ENCODE measurements around the gene KIAA1210. TPM values are rescaled to one million over a fixed set of nuclear protein-coding genes. Genes with fewer than 3 reads are reported as not detected.

The KIAA1210 gene
- total and polyA plus RNA-seq, 2 of the 8 experiments (the other 6 are each of a cell fraction or from before 2014, with no cell fraction given), result 0.02 TPM; not detected in 1

GRCh38 chrX:119156241-119156640, 28.6 kb upstream of the KIAA1210 start:
- H3K9ac ChIP-seq (replicated peaks in 1 of 4; ENCODE audit: extremely low read depth in 1 of 4, low read depth in 3 of 4, low read length in 3 of 4), result no peak overlapping the region
- WGBS, 2 experiments (ENCODE audit: extremely low coverage in 1 of 2, insufficient coverage in 1 of 2, insufficient read length in 1 of 2, insufficient replicate concordance in 2 of 2, low coverage in 1 of 2, low lambda C conversion rate in 2 of 2, missing lambda C conversion rate in 1 of 2), result no CpG with 5 or more reads among the region's 1 CpG
- no peak overlapping the region for H4K5ac ChIP-seq (ENCODE audit: insufficient read length, low read depth, low read length)

More at GRCh38 chrX:119156241-119156640, 28.6 kb upstream of the KIAA1210 start:
- H3K23ac ChIP-seq (ENCODE audit: insufficient read length), result no peak overlapping the region
- no peak overlapping the region for H3K4me3 ChIP-seq (ENCODE audit: extremely low read depth in 1 of 4, insufficient read depth in 2 of 4, low read depth in 3 of 4, low read length in 4 of 4)
- ChIA-PET POLR2A (ENCODE audit: partially characterized antibody) (no interaction called here), CTCF (ENCODE audit: partially characterized antibody) (interaction anchor here (1.5 kb wide), 1 partner anchor 65 kb away, joined by 3 read pairs; no protein-coding TSS in a partner anchor)
- no peak overlapping the region for H3K56ac ChIP-seq (replicated peaks; ENCODE audit: insufficient read length, low read depth, low read length)
- H4K8ac ChIP-seq (ENCODE audit: extremely low read depth, insufficient read depth, low read length), result no peak overlapping the region
- no peaks in the 10 kb centered on the region for H3K36me3 ChIP-seq (ENCODE audit: control insufficient read depth in 2 of 4, insufficient read depth in 4 of 4, low read length in 3 of 4)
- H3K4me2 ChIP-seq (ENCODE audit: insufficient read depth in 1 of 2, low read depth in 2 of 2, low read length in 2 of 2), result no peak overlapping the region
- H2BK20ac ChIP-seq (ENCODE audit: low read length), result no peak overlapping the region
- no peaks in the 10 kb centered on the region for H4K20me1 ChIP-seq (replicated peaks in 1 of 2; ENCODE audit: control insufficient read depth in 1 of 2, insufficient read depth in 2 of 2, low read length in 2 of 2)
- FAIRE-seq (no peak), DNase-seq (ENCODE audit: low read depth in 1 of 2, low spot score in 2 of 2) (no peak)
- no peak overlapping the region for H2AK5ac ChIP-seq (ENCODE audit: low read depth, low read length)
- no peak overlapping the region for H3K27ac ChIP-seq (ENCODE audit: low read depth, low read length)
- no peak overlapping the region for H2BK12ac ChIP-seq (ENCODE audit: low read depth, low read length)
- no peaks in the 10 kb centered on the region for H3K4me1 ChIP-seq (replicated peaks in 1 of 4; ENCODE audit: control insufficient read depth in 3 of 4, insufficient read depth in 4 of 4, low read length in 3 of 4)
- H3K4ac ChIP-seq (replicated peaks; ENCODE audit: insufficient read length, low read depth, low read length), result no peak overlapping the region
- H2AFZ ChIP-seq (ENCODE audit: low read length), result no peak overlapping the region
- no peak overlapping the region for H2BK5ac ChIP-seq (ENCODE audit: low read depth, low read length)
- H3K23me2 ChIP-seq (ENCODE audit: low read depth, low read length), result no peaks in the 10 kb centered on the region
- no peaks in the 10 kb centered on the region for H3K79me1 ChIP-seq (ENCODE audit: low read depth, low read length)
- no peak overlapping the region for H3K14ac ChIP-seq (ENCODE audit: insufficient read length)
- H3K9me3 ChIP-seq (ENCODE audit: insufficient read depth in 2 of 2, low read depth in 1 of 2, low read length in 1 of 2), result no peaks in the 10 kb centered on the region
- H4K91ac ChIP-seq (replicated peaks; ENCODE audit: insufficient read length, low read length), result no peak overlapping the region
- H3K27me3 ChIP-seq (replicated peaks in 1 of 4; ENCODE audit: control insufficient read depth in 3 of 4, extremely low read depth in 1 of 4, insufficient read depth in 3 of 4, low read length in 3 of 4), result no peaks in the 10 kb centered on the region; a peak in 1 of 7 replicates
- no peak overlapping the region for H2BK15ac ChIP-seq (ENCODE audit: low read length)
- H2BK120ac ChIP-seq (replicated peaks; ENCODE audit: low read depth, low read length), result no peak overlapping the region
- H3K18ac ChIP-seq (ENCODE audit: extremely low read depth, low read length), result no peak overlapping the region
- no peaks in the 10 kb centered on the region for H3K79me2 ChIP-seq (ENCODE audit: control insufficient read depth in 1 of 2, insufficient read depth in 2 of 2, low read length in 2 of 2)
- TF ChIP-seq FOSL1 (IDR thresholded peaks at IDR 0.05; ENCODE audit: insufficient read depth, low read depth, low read length) (no peak), SP2 (IDR thresholded peaks at IDR 0.05; ENCODE audit: low read length) (no peak), NRF1 (IDR thresholded peaks at IDR 0.05; ENCODE audit: low read depth, low read length) (no peak)

Data from H1 (cell line).